NCI-H2171 treated with DMSO at 0.1 percent for 48 hours (cell line): ENCODE data around the gene PTPMT1.
"Not testable (repeated sequence)": the region's sequence is repeated elsewhere in the genome, so short reads cannot be mapped to it uniquely, and the experiment has no call there.

Source experiments
- DNase-seq: peaks from one replicate; lab custom pipeline; 2025; lab: John Stamatoyannopoulos, UW

The PTPMT1 gene, protein sequence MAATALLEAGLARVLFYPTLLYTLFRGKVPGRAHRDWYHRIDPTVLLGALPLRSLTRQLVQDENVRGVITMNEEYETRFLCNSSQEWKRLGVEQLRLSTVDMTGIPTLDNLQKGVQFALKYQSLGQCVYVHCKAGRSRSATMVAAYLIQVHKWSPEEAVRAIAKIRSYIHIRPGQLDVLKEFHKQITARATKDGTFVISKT

DNA sequence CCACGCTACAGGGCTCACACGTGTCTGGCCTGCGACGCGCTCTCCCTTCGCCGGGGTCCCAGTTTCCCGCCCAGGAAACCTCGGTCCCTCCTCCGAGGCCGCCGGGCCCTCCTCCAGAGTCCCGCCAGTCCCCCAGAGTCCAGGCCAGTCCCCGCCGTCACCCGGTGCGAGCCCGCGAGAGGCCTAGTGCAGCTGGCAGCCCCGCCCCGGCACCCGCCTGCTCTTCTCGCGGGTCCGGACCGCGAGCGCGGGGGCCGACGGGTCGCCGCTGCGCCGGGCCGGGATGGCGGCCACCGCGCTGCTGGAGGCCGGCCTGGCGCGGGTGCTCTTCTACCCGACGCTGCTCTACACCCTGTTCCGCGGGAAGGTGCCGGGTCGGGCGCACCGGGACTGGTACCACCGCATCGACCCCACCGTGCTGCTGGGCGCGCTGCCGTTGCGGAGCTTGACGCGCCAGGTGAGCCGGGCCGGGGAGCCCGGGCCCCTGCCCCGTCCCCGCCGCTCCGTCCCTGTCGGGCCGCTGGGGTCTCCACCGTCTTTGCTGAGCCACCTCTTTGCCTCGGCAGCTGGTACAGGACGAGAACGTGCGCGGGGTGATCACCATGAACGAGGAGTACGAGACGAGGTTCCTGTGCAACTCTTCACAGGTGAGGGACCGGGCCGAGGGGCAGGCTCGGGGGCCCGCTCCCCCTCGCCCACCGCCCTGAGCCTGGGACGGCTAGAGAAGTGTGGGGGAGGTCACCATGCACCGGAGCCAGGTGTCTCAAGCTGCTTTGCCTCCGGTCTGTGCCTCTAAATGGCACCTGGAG, at the start of gene PTPMT1:
Gene PTPMT1 (plus strand): TSS at position 260 of the 809 bp plus-strand sequence. CDS start 24 bp downstream, at position 284.
- peak; percentile 70 for DNase-seq

DNA sequence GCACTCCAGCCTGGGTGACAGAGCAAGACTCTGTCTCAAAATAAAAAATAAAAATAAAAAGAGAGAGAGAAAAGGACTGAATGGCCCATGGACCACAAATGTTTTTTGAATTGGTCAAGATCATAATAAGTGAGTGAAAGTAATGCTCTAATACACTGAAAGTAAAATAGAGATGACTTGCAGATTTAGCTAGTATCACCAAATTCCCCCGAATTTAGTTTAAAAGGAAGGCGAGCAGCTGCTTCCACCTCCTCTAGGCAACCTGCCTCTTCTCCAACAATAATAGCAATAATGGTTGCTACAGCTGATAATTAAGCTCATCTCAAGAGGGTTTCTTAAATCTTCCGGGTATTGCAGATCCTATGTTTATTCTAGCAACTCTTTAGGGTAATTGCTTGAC, 49.2 kb upstream of the PTPMT1 start:
- no peak for DNase-seq

DNA sequence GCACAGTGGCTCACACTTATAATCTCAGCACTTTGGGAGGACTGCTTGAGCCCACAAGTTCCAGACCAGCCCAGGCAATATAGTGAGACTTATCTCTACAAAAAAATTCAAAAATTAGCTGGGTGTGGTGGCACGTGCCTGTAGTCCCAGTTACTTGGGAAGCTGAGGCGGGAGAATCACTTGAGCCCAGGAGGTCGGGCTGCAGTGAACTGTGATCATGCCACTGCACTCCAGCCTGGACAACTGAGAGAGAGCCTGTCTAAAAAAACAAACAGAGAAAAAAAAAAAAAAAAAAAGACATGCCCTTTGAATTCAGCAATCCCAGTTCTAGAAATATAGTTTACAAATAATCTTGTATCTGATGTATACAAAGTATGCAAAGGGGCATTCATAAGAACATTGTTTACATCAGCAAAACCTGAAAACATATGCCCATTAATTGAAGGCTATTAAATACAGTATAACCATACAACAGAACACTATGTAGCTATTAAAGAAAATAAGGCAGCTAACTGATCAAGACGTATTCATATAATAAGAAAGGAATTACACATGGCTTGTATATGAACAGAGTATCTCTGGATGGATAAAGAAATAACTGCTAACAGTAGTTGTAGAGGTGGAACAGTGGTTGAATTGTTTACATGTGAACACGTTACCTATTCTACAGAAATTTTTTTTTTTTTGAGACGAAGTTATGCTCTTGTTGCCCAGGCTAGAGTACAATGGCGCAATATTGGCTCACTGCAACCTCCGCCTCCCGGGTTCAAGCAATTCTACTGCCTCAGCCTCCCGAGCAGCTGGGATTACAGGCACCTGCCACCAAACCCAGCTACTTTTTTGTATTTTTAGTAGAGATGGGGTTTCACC, 48.2 kb upstream of the PTPMT1 start:
- DNase-seq = no peak

DNA sequence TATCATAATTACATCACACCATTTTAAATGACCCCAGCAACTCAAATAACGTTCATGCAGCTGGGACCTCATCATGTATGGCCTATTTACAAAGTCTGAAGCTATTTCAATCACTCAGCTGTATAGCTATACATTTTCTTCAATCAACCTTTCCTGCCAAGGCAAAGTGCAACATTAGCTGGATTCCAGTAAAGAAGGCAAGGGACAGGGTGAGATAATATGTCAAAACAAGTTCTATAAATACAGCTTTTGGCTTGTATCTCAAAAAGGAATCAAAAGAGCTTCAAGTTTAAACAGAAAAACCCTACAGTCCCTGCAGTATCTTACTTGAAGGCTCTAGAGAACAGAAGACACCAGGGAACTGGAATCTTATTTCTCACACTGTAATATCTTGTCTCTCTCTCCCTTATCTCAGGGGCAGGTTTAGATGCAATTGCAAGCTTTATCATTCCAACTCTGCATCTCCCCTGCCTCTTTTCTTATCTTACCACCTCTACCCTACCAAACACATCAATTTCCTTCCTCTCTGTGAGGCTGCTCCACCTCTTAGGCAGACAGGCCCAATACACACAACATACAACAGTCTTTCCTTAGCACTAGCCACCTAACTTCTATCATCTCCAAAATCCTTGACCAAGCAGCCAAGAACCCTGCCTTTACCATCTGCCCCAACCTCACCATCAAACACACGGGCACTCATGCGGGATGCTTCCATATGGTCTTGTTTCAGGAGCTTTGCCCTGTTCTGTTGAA, 47.0 kb upstream of the PTPMT1 start:
- DNase-seq = peak; percentile 87

DNA sequence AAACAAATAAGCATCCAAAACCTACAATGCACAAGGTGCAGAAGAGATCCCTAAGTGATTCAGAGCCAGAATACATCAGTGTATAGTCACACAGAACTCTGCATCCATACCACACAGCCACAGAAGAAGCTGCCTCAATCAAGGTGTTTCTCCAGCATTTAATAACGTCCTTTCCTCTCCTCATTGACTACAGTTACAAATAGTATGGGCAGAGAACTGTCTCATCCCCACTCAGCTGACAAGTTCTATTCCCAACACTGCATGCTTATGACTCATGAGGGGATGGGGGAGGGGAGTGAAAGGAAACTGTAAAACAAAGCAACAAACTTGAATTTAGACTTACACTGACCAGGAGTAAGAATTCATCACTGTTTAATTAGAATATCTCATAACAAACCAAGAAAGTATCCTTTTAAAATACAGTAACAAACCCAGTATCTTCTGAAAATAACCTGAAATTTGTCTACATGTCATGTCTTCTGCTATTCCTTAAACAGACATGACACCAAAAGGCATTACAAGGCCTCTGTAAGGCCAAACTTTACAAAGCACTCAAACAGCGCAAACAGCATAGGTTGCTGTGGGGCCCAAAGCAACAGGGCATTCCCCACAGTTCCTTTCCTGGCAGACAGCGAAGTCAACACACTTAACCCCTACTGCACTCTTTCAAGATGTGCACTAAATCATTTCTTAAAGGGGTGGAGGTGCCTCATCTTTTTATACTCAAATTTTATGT, 41.7 kb upstream of the PTPMT1 start:
- DNase-seq = no peak

DNA sequence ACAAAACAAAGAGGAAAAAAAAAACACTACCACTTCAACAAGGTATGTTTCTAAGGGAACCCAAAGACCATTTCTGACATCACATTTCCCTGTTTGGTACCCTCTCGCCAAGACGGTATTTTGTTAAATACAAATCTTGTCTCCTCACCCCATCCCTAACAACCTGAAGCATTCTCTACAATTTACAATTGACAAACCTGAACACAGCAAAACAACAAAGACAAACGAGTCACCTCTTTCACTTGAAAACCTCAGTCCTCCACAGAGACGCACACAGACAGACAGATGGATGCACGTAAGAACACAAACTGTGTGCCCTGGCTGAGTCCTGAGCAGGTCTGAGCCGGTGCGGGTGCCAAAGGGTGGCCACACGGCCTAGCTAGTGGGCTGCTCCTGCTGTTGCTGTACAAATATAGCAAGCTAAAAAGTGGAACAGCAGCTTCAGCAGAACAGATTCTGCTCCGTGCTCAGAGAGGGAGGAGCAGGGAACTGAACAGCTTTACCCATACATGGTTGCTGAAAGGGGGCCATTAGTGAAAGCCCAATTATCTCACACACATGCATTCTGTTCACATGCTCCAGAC, 41.0 kb upstream of the PTPMT1 start:
- peak; percentile 85 for DNase-seq

DNA sequence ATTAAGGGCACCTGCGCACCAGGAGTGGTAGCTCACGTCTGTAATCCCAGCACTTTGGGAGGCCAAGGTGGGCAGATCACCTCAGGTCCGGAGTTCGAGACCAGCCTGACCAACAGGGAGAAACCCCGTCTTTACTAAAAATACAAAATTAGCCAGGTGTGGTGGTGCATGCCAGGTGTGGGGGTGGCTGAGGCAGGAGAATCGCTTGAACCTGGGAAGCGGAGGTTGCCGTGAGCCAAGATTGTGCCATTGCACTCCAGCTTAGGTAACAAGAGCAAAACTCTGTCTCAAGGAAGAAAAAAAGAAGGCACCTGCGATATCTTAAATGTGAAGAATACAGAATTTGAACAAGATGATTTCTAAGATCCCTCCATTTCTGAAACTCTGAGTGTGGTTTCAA, 39.4 kb upstream of the PTPMT1 start:
- not testable (repeated sequence) for DNase-seq

DNA sequence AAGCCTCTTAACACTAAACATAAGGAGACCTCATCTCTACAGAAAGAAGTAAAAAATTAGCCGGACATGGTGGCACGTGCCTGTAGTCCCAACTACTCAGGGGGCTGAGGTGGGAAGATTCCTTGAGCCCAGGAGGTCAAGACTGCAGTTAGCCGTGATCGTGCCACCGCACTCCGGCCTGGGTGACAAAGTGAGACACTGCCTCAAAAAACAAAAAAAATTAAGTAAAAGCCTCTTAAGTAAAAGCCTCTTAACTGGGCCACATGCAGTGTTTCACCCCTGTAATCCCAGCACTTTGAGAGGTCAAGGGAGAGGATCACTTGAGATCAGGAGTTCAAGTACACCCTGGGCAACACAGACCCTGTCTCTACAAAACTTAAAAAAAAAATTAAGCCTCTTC, 38.2 kb upstream of the PTPMT1 start:
- no peak for DNase-seq

DNA sequence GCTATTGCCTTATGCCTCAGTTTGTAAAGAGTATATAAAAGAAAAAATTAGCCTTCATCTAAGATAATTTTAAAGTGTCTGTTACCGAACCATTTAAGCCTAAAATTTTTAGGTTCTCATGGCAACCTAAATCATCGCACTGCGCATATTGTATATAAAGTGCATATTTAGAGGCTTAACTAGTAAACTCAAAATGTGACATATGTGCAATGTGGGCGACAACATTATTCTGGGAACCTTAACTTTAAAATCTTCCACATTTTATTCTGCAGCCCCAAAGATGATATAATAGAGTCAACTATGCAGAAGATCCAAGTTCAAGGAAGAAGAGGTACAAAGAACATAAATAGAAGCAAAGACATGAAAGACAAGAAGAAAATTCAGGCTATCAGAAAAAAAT, 35.4 kb upstream of the PTPMT1 start:
- DNase-seq = no peak

DNA sequence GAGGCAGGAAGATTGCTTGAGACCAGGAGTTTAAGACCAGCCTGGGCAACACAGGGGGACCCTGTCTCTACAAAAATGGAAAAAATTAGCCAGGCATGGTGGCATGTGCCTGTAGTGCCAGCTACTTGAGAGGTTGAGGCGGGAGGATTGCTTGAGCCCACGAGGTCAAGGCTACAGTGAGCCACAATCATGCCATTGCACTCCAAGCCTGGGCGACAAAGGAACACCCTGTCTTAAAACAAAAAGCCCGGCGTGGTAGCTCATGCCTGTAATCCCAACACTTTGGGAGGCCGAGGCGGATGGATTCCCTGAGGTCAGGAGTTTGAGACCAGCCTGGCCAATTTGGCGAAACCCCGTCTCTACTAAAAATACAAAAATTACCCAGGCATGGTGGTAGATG, 34.7 kb upstream of the PTPMT1 start:
- not testable (repeated sequence) for DNase-seq

DNA sequence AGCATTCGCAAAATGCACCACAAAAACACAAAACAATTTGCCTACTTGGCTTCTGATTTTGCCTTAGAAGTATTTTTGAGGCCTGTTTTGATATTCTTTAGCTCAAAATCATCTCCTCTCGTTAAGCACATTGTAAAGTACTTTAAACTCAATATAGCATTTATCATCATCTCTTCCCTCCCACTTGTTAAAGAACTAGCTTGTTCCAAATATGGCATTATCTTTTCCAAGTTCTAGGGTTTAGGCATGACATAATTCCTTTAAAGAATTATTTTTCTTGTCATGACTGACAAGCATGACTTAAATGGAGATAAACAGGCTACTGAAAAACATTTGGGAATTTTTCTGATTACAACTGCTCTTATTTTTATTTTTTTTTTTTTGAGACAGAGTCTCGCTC, 33.7 kb upstream of the PTPMT1 start:
- no peak for DNase-seq

DNA sequence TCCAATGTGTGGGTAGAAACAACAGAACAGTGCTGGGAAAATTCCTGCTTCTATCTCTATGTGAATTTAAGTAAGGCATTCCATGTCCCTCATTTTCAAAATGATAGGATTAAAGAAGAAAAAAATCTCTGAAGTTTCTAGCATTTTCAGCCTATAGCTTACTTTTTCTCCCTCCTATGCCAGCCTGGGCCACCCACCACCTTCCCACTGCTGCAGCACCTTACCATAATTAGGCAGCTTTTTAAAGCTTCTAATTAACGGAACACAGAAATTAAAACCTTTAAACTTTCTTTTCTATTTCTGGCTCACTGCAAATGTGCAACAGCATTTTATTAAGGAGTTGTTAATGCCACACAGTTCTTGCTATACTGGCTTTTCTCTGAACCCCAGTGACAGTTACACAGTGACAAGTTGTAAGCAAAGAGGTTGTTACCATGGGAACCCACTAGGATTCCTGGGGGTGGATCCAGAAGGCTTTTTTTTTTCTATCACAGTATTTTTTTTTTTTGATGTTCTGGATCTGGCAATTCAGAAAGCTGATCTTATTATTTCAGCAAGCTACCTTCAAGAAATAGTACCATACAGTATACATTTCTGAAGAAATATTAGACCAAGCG, 32.7 kb upstream of the PTPMT1 start:
- DNase-seq = no peak

DNA sequence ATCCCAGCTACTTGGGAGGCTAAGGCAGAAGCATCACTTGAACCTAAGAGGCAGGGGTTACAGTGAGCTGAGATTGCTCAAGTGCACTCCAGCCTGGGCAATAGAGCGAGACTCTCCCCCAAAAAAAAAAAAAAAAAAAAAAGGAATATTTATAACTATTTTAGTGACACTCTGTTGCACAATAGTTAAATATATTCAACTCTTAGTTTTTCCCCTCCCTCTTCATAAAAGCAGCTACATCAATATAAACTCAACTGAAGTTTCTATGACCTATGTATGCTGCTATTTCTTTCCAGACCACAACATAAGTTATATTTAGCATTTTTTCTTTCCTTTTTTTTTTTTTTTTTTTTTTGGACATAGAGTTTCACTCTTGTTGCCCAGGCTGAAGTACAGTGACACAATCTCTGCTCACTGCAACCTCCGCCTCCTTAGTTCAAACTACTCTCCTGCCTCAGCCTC, 31.7 kb upstream of the PTPMT1 start:
- DNase-seq = no peak

DNA sequence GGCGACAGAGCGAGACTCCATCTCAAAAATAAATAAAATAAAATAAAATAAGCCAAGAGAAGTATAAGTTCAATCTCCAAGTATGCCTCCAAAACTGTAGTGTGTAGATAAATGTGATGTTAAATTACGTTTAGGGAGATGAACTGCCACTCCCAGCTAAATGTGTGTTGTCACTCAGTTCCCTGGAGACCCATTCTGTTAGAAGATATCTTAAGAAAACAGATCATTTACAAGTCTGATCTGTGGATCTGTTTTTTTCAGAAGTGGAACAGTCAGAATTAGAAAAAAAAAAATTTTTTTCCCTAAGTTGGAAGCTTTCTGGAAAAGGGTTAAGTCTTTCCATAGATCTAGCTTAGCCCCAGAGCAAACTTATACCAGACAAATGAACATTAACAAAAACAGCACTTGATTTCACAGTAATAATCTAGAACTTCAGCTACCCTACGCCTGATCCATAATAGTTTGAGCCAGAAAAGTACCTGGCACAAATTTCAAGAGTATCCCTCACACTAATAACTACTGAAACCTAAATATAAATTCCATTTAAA, 30.6 kb upstream of the PTPMT1 start:
- peak; percentile 43 for DNase-seq

DNA sequence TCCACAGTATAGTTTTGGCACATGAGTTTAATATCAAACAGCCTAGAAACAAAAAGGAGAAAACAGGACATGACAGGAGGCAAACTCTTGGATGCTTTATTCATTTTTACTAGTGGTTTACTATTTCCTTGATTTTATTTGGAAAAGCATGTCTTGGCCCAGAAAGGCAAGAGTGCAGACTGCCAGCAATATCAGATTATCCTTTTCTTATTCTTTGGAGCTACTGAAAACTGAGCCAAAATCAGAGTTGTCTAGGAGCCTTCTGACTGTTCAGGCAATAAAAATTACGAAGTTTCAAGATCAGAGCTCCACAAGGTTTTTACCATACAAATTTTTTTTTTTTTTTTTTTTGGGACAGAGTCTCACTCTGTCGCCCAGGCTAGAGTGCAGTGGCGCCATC, 28.5 kb upstream of the PTPMT1 start:
- DNase-seq = no peak

DNA sequence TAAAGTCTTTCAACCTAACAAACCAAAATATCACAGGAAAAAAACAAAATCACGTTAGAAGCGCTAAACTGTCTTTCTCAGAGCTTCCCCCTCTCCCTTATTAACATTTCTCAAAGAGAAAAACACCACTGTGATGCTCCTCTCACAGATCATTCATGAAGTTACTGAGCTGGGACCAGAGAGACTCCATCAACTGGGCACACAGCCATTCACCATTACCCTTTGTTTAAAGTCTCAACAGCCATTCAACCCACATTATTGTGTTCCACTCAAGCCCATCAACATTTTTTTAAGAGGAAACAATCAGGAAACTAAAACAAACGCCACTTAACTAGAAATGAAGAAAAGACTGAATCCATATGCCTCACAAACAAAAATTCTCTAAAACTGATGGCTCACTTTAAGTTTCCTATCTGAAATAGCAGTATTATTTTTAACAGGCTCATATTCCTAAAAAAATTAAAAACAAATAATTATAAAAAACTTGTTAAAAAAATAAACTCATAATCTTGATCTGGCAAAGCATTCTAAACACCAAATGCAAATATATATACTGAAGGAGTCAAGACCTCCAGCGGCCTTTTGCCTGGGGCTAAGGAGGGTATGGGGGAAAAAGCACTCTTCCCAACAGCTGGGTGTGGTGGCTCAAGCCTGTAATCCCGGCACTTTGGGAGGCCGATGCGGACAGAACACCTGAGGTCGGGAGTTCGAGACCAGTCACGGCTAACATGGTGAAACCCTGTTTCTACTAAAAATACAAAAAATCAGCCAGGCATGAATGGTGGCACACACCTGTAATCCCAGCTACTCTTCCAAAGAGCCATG, 26.4 kb upstream of the PTPMT1 start:
- DNase-seq = no peak

DNA sequence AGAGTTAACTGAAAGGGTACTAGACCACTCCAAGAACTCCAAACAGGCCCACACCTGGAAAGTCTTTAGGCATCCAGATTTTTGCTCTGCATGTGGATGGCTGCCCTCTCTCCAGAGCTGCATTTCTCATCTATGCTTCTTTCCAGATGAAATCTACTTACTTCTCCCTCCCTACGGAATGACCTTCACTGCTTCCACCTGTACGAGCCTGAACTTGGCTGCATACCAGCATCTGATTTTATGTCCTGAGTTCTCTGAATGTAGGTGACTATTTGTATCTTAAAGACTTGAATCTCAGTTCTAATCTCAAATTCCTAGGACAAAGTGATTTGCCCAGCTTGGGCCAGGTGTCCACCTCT, 25.7 kb upstream of the PTPMT1 start:
- DNase-seq = no peak

DNA sequence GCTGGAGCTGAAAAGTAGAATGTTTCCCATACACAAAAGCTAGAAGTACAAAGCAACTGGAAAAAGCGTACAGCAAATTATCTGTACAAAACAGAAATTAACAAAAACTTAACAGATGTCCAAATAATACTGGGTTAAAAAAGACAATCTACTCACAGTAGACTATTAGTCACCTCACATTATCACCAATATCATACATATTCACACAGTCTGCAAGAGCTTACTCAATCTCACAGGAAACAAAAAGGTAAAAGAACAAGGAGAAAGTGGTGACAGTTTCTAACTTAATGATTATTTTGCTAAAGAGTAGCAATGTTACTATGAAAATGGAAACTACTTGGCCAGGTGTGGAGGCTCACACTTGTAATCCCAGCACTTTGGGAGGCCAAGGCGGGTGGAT, 24.3 kb upstream of the PTPMT1 start:
- DNase-seq = no peak

DNA sequence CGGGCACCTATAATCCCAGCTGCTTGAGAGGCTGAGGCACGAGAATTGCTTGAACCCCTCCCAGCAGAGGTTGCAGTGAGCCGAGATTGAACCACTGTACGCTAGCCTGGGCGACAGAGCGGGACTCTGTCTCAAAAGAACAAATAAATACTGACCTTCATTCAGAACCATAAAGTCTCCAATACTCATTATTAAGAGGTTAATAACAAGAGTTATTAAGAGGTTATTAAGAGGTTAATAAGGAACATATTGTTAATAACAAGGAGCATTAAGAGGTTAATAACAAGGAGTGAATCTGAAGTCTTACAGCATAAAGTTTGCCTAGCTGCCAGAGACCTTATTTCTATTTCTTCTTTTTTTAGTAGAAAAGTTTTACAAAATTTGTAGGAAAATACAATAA, 20.1 kb upstream of the PTPMT1 start:
- DNase-seq = no peak
